Dermis blood vessel endothelial cell (primary cell): Measurements from ENCODE around the gene SLC5A2. TPM values are rescaled to one million over a fixed set of nuclear protein-coding genes. Genes with fewer than 3 reads are reported as not detected.

ENCODE experiments used
- DNase-seq: peaks from one replicate; pipeline ENCODE4 v3.0.0; 2010
- total RNA-seq: library from RNA; depleted of rRNA; stranded (reverse); fragments of >200 nt; gene quantifications from 2 replicates; pipeline ENCODE4 v1.2.3, GENCODE V29; 2014

The SLC5A2 gene
- total RNA-seq, 1 donor from 2014 or later, result not detected

DNA sequence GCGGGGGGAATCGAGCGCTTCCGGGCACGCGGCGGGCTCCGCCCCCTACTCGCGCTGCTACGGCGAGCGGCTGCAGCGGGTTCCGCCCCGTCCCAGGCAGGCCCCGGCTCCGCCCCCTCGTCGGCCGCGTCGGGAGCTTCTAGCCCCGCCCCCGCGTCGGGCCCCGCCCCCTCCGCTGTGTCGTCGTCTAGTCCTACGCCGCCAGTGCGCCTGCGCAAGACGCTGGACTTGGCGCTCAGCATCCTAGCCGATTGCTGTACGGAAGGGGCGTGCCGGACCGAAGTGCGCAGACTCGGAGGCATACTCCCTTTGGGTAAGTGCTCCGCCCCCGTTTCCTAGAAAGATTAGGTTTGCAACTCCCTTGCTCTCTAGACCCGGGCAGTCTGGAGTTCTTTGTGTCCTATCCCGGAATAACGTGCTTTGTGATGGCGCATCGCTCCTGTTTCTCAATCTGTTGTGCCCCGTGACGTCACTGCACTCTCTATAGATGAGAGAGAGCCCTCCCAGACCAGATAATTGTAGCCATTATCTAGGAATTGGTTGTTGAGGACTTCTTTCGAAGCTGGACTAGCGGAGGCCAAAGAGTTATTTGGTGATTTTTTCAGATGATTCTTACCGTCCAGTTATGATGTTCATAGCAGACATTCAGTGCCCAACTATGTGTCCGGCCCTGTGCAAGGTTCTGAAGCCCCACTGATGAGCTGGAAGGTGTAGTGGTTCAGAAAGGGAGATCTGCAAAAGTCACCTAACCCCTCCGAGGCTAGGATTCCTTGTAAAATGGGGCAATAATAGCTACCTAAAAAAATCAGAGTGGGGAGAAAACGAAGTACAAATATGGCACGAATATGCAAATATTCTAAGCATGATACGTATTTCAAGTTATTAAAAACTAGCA, 23.0 kb upstream of the SLC5A2 start:
- peak; percentile 100 for DNase-seq

DNA sequence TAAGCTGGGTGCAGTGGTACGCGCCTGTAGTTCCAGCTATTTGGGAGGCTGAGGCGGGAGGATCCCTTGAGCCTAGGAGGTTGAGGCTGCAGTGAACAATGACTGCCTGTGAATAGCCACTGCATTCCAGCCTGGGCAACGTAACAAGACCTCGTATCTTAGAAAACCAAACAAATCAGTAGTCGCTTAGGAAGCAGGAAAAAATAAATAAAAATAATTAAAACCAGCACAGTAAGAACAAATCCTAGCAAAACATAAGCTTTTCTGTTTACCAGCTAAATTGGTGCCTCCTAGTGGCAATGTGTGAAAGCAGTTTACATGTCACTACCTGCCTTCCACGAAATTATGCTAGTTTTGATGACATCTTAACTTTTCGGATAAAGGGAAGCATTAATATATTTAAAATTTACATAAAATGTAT, 22.3 kb upstream of the SLC5A2 start:
- DNase-seq, result peak; percentile 78

DNA sequence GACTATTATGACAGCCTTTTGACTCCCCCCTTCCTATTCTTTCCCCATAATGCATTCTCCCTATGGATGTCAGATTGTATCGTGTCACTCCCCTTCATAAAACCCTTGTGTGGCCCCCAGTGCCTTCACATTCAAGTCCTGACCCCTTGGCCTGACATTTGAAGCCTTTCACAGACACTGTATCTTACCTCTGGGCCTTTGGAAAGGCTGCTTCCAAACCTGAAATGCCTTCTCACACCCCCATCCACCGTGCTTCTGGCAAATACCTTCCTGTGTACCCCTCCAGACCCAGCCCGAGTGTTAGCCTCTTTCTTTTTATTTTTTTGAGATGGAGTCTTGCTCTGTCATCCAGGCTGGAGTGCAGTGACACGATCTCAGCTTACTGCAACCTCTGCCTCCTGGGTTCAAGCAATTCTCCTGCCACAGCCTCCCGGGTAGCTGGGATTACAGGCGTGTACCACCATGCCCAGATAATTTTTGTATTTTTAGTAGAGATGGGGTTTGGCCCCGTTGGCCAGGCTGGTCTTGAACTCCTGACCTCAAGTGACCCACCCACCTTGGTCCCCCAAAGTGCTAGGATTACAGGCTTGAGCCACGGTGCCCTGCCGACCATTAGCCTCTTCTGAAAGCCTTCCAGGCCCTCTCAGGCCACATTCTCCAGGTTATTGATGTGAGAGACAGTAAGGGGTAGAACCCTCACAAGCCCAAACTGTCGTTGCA, 21.6 kb upstream of the SLC5A2 start:
- no peak for DNase-seq

DNA sequence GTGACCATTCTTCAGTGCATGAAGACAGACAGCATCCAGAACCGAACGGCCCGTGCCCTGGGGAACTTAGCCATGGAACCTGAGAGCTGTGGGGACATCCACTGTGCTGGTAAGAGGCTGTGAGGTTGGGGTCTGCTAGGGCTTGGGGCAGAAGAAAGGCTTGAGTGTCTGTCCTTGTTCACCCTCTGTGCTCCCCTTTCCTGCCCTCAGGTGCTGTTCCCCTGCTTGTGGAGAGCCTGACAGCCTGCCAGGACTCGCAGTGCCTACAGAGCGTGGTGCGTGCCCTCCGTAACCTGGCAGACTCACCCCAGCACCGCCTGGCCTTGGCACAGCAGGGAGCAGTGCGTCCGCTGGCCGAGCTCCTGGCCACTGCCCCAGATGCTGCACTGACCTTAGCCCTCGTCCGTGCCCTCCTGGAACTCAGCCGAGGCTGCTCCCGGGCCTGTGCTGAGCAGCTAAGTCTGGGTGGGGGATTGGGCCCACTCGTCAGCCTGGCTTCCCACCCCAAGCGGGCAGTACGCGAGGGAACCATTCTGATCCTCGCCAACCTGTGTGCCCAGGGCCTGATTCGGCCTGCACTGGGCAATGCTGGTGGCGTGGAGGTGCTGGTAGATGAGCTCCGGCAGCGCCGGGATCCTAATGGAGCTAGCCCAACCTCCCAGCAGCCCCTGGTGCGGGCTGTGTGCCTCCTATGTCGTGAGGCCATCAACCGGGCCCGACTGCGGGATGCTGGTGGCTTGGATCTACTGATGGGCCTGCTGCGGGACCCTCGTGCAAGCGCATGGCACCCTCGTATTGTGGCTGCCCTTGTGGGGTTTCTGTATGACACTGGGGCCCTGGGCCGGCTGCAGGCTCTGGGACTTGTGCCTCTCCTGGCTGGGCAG, 20.8 kb upstream of the SLC5A2 start:
- DNase-seq, result no peak

DNA sequence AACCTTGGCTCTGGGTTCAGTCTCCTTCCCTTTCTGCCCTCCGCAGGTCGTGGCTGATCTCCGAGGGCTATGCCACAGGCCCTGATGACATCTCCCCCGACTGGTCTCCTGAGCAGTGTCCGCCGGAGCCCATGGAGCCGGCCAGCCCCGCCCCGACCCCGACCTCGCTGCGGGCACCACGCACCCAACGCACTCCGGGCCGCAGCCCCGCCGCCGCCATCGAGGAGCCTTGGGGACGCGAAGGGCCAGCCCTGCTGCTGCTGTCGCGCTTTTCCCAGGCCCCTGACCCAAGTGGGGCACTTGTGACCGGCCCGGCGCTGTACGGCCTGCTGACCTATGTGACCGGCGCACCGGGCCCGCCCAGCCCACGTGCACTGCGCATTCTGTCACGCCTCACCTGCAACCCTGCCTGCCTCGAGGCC, 18.6 kb upstream of the SLC5A2 start:
- DNase-seq, result no peak

DNA sequence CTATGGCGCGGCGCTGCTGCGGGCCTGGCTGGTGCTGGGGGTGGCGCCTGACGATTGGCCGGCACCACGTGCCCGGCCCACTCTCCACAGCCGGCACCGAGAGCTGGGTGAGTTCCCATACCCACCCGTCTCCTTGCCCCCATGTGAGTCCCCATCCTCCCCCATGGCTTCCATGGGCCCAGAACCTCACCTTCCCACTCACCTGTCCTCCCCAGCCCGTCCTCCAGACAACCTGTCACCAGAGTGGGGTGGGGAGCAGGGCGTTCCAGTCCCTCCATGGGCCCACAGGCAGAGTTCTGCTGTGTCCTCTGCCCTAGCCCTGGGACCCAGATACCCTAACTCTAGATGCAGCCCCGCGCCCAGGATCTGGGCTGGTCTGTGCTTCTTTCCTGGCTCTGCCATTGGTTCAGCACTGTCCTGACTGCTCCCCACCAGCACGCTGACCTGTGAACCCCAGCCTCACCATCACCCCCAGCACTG, 18.1 kb upstream of the SLC5A2 start:
- no peak for DNase-seq

DNA sequence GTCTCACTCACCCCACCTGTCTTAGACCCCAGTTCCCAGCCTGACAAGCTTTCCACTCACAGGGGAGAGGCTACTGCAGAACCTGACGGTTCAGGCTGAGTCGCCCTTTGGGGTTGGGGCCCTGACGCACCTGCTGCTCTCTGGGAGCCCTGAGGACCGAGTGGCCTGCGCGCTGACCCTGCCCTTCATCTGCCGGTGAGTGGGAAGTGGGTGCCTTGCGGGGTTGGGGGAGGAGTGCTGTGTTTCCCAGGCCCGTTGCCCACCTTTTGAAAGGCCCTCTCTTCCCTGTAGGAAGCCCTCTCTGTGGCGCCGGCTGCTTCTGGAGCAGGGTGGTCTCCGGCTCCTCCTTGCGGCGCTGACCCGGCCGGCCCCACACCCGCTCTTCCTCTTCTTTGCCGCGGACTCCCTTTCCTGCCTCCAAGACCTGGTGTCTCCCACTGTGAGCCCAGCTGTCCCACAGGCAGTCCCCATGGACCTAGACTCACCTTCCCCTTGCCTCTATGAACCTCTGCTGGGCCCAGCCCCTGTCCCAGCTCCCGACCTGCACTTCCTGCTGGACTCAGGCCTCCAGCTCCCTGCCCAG, 17.0 kb upstream of the SLC5A2 start:
- no peak for DNase-seq

DNA sequence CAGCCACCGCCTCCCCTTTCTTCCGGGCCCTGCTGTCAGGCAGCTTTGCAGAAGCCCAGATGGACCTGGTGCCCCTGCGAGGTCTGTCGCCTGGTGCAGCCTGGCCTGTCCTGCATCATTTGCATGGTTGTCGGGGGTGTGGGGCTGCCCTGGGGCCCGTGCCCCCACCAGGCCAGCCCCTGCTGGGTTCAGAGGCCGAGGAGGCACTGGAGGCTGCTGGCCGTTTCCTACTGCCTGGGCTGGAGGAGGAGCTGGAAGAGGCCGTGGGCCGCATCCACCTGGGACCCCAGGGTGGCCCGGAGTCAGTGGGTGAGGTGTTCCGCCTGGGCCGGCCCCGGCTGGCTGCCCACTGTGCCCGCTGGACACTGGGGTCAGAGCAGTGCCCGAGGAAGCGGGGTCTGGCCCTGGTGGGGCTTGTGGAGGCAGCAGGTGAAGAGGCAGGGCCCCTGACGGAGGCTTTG, 16.5 kb upstream of the SLC5A2 start:
- no peak for DNase-seq

DNA sequence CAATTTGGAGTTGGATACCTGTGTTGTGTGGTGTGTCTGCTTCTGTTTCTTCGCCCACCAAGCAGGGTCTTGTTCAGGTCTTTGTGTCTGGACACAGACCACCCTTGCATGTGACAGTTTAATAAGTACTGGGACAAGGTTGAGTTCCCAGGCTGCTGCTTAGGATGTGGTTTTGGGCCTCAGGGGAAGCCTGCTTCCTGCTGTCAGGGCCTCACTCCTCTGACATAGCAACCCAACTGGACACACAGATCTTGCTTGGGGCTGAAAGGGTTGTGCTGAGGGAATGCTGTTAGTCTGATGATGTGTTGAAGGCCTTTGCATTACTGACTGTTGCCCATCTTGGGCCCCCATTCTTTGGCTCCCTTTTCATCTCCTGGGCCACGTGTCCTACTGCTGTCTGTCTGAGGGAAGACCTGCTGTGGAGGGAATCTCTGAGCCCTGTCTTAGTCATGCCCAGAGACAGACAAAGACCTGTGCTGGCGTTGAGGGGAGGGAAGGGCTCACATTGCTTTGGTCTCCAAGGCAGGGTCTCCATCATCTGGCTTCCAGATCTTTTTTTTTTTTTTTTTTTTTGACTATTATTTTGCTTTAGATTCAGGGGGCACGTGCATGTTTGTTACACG, 15.7 kb upstream of the SLC5A2 start:
- DNase-seq, result no peak

DNA sequence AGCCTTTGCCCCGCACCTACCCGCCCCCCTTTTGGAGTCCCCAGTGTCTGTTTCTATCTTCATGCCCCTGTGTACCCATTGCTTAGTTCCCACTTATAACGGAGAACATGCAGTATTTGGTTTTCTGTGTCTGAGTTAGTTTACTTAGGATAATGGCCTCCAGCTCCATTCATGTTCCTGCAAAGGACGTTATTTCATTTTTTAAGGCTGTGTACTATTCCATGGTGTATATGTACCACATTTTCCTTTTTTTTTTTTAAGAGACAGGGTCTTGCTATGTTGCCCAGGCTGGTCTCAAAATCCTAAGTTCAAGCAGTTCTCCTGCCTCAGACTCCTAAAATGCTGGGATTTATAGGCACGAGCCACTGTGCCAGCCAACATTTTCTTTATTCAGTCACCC, 15.1 kb upstream of the SLC5A2 start:
- no peak for DNase-seq

DNA sequence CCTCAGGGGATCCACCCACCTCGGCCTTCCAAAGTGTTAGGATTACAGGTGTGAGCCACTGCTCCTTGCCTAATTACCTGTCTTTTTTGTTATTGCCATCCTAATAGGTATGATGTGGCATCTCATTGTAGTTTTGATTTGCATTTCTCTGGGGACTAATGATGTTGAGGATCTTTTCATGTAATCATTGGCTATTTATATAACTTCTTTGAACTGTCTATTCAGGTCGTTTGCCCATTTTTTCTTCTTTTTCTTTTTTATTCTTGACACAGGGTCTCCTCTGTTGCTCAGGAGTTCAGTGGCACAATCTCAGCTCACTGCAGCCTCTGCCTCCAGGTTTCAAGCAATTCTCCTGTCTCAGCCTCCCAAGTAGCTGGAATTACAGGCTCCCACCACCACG, 12.3 kb upstream of the SLC5A2 start:
- no peak for DNase-seq

DNA sequence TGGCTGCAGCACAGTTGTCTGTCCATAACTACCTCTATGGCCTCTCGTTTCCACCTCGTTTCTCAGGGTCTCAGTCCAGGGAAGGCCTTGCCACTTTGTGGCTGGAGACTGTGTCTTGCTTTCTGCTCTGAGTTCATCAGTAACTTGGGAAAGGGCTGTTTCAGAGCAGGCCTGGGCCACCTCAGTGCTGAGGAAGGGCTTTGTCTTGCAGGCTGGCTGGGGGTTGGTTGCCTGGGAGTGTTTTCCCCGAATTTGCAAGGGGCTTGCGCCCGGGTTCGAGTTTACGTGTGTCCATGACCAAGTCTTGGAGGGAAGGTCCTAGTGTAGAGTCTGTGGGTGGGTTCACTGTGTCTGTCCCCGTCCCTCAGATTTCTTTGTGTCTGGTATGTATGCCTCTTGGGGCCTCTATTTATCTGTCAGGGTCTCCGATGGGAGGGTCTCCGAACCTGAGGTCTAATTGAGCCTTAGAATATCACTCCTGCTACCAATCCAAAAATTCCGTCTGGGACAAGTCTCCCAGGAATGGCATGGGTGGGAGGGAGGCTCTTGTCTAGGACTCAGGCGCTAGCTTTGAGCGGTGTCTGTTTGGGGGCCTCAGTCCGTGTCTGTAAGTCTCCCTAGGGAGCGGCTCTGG, 11.6 kb upstream of the SLC5A2 start:
- peak; percentile 22 for DNase-seq

DNA sequence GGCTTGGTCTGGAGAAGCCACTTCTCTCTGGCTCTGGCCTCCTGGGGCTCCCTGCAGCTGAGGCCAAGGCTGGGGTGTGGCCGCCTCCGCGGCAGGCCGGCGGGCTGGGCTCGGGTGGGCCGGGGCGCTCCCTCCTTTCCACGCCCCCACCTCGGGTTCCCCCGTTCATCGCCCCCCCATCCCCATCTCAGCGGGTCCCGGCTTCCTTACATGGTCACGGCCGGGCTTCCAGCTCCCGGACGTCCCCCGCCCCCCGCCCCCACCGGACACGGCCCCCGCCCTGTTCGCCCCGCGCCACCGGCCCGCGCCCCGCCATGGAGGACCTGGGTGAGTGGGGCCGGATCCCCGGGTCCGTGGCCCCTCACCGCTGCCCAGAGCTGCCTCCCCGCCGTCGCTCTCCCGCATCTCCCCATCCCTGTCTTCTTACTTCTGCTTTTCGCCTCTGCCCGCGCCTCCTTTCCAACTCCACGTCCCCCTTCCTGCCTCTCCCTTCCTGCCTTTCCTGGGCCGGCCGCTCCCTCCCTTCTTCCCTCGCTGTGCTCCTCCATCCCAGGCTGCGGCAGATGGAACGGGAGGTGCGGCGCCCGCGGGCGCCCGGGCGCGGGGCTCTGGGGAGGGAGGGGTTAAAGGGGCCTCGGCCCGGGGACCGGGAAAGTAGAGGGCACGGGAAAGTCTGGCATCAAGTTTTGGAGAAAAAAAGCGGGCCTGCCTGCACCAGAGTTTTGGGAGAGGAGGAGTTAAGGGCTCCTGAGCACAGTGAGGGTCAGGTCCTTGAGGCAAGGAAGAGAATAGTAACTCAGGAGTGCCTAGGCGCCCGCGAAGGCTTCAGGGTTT, 10.8 kb upstream of the SLC5A2 start, which contains the start of gene TGFB1I1:
TGFB1I1 (plus strand) TSS at position 278 of the 834 bp plus-strand sequence; CDS start at position 315, 37 bp downstream.
- DNase-seq, result peak; percentile 76

DNA sequence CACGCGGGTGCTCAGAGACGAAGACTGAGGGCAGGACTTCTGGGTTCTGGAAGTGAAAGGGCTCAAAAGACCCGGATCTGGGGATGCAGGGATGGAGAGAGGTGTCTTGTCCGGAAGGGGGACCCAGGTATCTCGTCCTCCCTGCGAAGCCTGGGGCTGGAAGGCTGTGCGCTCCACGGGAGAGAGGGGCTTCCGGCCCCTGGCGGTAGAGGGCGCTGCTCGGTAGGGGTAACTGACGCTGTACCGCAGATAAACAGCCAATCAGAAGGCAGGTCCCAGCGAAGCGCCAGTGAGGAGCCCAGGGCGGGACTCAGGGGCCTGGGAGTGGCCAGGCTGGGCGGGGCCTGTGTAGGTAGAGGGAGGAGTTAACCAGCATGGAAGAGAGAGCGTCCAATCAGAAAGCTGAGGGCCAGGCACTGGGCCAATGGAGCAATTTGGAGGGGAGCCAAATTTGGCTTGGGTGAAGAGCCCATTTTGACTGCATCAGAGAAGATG, 10.2 kb upstream of the SLC5A2 start:
- DNase-seq, result peak; percentile 95

DNA sequence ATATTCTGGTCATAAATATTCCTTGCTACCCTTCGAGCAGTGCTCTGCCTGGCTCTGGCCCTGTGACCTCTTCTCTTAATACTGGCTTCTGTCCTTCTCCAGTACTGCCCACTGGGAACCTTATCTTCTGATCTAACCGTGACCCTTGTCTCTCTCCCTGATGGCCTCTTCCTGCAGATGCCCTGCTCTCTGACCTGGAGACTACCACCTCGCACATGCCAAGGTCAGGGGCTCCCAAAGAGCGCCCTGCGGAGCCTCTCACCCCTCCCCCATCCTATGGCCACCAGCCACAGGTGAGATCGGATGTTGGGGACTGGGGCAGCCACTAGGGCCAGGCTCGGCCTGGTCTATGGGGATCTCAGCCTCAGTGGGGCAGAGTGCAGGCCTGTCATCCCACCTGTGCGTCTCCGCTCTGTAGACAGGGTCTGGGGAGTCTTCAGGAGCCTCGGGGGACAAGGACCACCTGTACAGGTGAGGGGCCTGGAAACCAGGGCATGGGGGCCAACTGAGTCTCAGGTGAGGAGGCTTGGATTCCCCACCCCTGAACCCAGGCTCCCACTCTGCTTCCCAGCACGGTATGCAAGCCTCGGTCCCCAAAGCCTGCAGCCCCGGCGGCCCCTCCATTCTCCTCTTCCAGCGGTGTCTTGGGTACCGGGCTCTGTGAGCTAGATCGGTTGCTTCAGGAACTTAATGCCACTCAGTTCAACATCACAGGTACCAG, 9.5 kb upstream of the SLC5A2 start:
- no peak for DNase-seq

DNA sequence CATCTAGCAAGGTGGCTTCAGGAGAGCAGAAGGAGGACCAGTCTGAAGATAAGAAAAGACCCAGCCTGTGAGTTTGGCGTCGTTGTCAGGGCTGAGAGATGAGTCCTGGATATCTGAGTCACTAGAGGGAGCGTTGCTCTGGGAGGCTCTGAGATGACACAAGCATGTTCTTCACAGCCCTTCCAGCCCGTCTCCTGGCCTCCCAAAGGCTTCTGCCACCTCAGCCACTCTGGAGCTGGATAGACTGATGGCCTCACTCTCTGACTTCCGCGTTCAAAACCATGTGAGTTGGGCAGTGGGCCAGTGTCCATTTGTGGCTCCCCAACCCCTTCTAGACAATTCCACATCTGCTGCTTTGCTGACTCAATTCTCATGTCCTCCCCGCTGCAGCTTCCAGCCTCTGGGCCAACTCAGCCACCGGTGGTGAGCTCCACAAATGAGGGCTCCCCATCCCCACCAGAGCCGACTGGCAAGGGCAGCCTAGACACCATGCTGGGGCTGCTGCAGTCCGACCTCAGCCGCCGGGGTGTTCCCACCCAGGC, 8.7 kb upstream of the SLC5A2 start:
- DNase-seq, result no peak

DNA sequence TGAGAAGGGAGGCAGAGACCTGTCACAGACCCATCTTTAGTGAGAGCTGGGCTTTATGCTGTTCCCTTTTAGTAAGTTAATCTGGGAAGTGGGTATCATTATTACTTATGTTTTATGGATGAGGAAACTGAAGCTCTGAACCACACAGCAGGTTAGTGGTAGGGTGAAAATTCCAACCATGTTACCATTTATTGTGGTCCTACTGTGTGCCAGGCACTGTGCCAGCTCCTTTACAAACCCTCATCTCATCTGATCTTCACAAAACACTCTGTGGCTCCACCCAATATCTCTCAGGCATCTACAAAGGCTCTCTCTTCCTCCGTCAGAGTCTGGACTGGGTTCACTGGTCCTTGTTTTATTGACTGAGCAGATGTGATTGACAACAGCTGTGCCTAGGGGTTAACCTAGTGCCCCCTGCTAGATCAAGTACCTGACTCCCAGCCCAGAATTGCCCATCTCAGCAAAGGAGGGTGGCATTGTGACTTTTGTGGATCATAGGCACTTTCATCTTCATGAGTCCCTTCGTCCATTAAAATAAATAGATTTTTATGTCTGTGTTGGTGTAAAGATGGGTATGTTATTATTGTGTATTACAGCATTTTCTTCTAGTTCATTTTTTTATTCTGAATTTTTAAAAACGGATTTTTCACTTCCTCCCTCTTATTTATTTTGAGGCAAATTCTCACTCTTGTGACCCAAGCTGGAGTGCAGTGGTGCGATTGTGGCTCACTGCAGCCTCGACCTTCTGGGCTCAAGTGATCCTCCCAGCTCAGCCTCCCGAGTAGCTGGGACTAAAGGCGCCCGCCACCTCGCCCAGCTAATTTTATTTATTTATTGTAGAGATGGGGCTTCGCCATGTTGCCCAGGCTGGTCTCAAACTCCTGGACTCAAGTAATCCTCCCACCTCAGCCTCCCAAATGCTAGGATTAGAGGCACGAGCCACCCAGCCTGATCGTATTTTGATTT, 7.9 kb upstream of the SLC5A2 start:
- no peak for DNase-seq

DNA sequence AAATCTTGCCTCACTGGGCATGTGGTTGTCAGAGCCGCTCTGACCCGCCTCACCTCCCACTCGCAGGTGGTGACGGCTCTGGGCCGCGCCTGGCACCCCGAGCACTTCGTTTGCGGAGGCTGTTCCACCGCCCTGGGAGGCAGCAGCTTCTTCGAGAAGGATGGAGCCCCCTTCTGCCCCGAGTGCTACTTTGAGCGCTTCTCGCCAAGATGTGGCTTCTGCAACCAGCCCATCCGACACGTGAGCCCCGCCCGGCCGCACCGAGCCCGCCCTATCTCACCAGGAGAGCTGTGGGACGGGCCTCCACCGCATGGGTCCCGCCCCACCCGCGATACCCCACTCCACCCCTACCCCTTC, 7.0 kb upstream of the SLC5A2 start:
- no peak for DNase-seq
